Neural progenitor cell (in vitro differentiated cells): ENCODE measurements around the gene FMN1. TPM values are rescaled to one million over a fixed set of nuclear protein-coding genes. Genes with fewer than 3 reads are reported as not detected.

Experiments used
- DNase-seq: peaks from one replicate; pipeline ENCODE4 v3.0.0-alpha.2; 2016; ENCODE audit warnings: low spot score
- H2AFZ ChIP-seq: fragments of 200-600 bp; sonication (generic); replicated peaks from 2 replicates; pipeline ENCODE4 v1.6.1; 2016; ENCODE audit warnings: antibody characterized with exemption
- H3F3A ChIP-seq: fragments of 200-600 bp; sonication (generic); 2 replicates; pipeline ENCODE4 v1.6.1; 2016; ENCODE audit warnings: antibody characterized with exemption, low read depth
- H3K27ac ChIP-seq: fragments of 200-600 bp; sonication (generic); 2 replicates; pipeline ENCODE4 v1.5.1; 2016; ENCODE audit warnings: mild to moderate bottlenecking
- H3K27me3 ChIP-seq: fragments of 200-600 bp; sonication (generic); 2 replicates; pipeline ENCODE4 v1.6.1; 2016; ENCODE audit warnings: mild to moderate bottlenecking, moderate library complexity
- H3K36me3 ChIP-seq: fragments of 200-600 bp; sonication (generic); 2 replicates; pipeline ENCODE4 v1.5.1; 2016
- H3K4me1 ChIP-seq: fragments of 200-600 bp; sonication (generic); 2 replicates; pipeline ENCODE4 v1.6.1; 2016; ENCODE audit warnings: mixed run types
- H3K4me2 ChIP-seq: fragments of 200-600 bp; sonication (generic); 2 replicates; pipeline ENCODE4 v1.6.1; 2016
- H3K4me3 ChIP-seq: fragments of 200-600 bp; sonication (generic); 2 replicates; pipeline ENCODE4 v1.5.1; 2016
- H3K79me2 ChIP-seq: fragments of 200-600 bp; sonication (generic); 2 replicates; pipeline ENCODE4 v1.6.1; 2016; ENCODE audit warnings: low read depth
- H3K9ac ChIP-seq: fragments of 200-600 bp; sonication (generic); 2 replicates; pipeline ENCODE4 v1.6.1; 2016
- H3K9me3 ChIP-seq: fragments of 200-600 bp; sonication (generic); 2 replicates; pipeline ENCODE4 v1.5.1; 2016; ENCODE audit warnings: low read depth
- H4K20me1 ChIP-seq: fragments of 200-600 bp; sonication (generic); 2 replicates; pipeline ENCODE4 v1.6.1; 2016; ENCODE audit warnings: low read depth
- H3K27ac Mint-ChIP-seq: 3 replicates; pipeline ENCODE4 v1.8.0; 2021; ENCODE audit warnings: mixed read lengths
- H3K27me3 Mint-ChIP-seq: 2 replicates; pipeline ENCODE4 v1.8.0; 2022; ENCODE audit warnings: low read depth, mild to moderate bottlenecking, inconsistent platforms, moderate library complexity, mixed read lengths; ENCODE audit not compliant: insufficient read depth
- H3K36me3 Mint-ChIP-seq: 3 replicates; pipeline ENCODE4 v1.8.0; 2021; ENCODE audit warnings: mixed read lengths
- H3K4me1 Mint-ChIP-seq: 3 replicates; pipeline ENCODE4 v1.8.0; 2021; ENCODE audit warnings: mixed read lengths
- H3K4me3 Mint-ChIP-seq: 3 replicates; pipeline ENCODE4 v1.8.0; 2021; ENCODE audit warnings: mild to moderate bottlenecking, moderate library complexity, mixed read lengths
- H3K9me3 Mint-ChIP-seq: 3 replicates; pipeline ENCODE4 v1.8.0; 2020; ENCODE audit warnings: mixed read lengths
- EZH2 ChIP-seq: fragments of 200-600 bp; sonication (generic); IDR thresholded peaks from 2 replicates; pipeline ENCODE4 v1.6.1; 2017; ENCODE audit warnings: antibody characterized with exemption, mild to moderate bottlenecking, moderate library complexity
- EZH2phosphoT487 ChIP-seq: fragments of 200-600 bp; sonication (generic); IDR thresholded peaks from 2 replicates; pipeline ENCODE4 v1.6.1; 2017; ENCODE audit warnings: antibody characterized with exemption
- total RNA-seq: library from RNA; depleted of rRNA; stranded (reverse); fragments of >200 nt; gene quantifications from 2 replicates; pipeline ENCODE4 v1.2.3, GENCODE V29; 2015; ENCODE audit warnings: low replicate concordance
- TF ChIP-seq, protein P1 (sequence below): fragments of 200-600 bp; sonication (generic); IDR thresholded peaks from 2 replicates; pipeline ENCODE4 v1.5.1; 2017; ENCODE audit warnings: antibody characterized with exemption, mild to moderate bottlenecking

Gene FMN1
- total RNA-seq, 1 donor from 2014 or later: 5.7 TPM

GRCh38 chr15:33021806-33022389, 172.6 kb downstream of the FMN1 start:
- H3K27ac ChIP-seq: no peak overlapping the region
- H3K36me3 ChIP-seq: no peaks in the 10 kb centered on the region
- no peak overlapping the region for H3K4me2 ChIP-seq
- H3K4me1 Mint-ChIP-seq: peaks cover 25% of the 10 kb centered on the region
- H3K9ac ChIP-seq: no peak overlapping the region
- peaks cover 6% of the 10 kb centered on the region for H3K9me3 Mint-ChIP-seq
- peak; percentile 70 for DNase-seq
- TF ChIP-seq, protein P1, sequence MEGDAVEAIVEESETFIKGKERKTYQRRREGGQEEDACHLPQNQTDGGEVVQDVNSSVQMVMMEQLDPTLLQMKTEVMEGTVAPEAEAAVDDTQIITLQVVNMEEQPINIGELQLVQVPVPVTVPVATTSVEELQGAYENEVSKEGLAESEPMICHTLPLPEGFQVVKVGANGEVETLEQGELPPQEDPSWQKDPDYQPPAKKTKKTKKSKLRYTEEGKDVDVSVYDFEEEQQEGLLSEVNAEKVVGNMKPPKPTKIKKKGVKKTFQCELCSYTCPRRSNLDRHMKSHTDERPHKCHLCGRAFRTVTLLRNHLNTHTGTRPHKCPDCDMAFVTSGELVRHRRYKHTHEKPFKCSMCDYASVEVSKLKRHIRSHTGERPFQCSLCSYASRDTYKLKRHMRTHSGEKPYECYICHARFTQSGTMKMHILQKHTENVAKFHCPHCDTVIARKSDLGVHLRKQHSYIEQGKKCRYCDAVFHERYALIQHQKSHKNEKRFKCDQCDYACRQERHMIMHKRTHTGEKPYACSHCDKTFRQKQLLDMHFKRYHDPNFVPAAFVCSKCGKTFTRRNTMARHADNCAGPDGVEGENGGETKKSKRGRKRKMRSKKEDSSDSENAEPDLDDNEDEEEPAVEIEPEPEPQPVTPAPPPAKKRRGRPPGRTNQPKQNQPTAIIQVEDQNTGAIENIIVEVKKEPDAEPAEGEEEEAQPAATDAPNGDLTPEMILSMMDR: peak; percentile 78
- no peak for TF ChIP-seq EZH2phosphoT487
- H3F3A ChIP-seq: peaks cover 8% of the 10 kb centered on the region
- H3K4me3 ChIP-seq: no peak overlapping the region
- H3K9me3 ChIP-seq: no peaks in the 10 kb centered on the region
- H4K20me1 ChIP-seq: no peaks in the 10 kb centered on the region
- peak overlapping the region; percentile 73 for H2AFZ ChIP-seq
- H3K4me1 ChIP-seq: peaks cover 15% of the 10 kb centered on the region
- no peak overlapping the region for H3K27ac Mint-ChIP-seq
- no peak overlapping the region for H3K4me3 Mint-ChIP-seq
- H3K36me3 Mint-ChIP-seq: no peaks in the 10 kb centered on the region
- H3K27me3 ChIP-seq: no peaks in the 10 kb centered on the region
- no peaks in the 10 kb centered on the region for H3K27me3 Mint-ChIP-seq
- no peaks in the 10 kb centered on the region for H3K79me2 ChIP-seq

DNA sequence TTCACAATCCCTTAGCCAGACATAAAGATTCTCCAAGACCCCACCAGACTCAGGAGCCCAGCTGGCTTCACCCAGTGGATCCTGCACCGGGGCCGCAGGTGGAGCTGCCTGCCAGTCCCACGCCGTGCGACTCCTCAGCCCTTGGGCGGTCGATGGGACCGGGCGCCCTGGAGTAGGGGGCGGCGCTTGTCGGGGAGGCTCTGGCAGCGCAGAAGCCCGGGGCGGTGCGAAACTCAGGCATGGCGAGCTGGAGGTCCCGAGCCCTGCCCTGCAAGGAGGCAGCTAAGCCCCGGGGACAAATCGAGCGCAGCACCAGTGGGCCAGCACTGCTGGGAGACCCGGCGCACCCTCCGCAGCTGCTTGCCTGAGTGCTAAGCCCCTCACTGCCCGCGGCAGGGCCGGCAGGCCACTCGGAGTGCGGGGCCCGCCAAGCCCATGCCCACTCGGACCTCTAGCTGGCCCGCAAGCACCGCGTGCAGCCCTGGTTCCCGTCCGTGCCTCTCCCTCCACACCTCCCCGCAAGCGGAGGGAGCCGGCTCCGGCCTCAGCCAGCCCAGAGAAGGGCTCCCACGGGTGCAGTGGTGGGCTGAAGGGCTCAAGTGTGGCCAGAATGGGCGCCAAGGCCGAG, 175.0 kb downstream of the FMN1 start:
- no peaks in the 10 kb centered on the region for H3K27me3 Mint-ChIP-seq
- no peak overlapping the region for H3K4me2 ChIP-seq
- TF ChIP-seq EZH2: no peak
- TF ChIP-seq, protein P1: no peak
- H3K9me3 ChIP-seq: no peaks in the 10 kb centered on the region
- H3K36me3 ChIP-seq: no peaks in the 10 kb centered on the region
- H4K20me1 ChIP-seq: no peaks in the 10 kb centered on the region
- H3K9me3 Mint-ChIP-seq: peaks cover 6% of the 10 kb centered on the region
- no peak overlapping the region for H3K27ac Mint-ChIP-seq
- no peaks in the 10 kb centered on the region for H3K79me2 ChIP-seq
- H3F3A ChIP-seq: peaks cover 8% of the 10 kb centered on the region
- no peak overlapping the region for H3K9ac ChIP-seq
- no peak overlapping the region for H2AFZ ChIP-seq
- H3K27ac ChIP-seq: no peak overlapping the region
- H3K27me3 ChIP-seq: no peaks in the 10 kb centered on the region
- H3K4me1 ChIP-seq: peaks cover 15% of the 10 kb centered on the region
- H3K4me1 Mint-ChIP-seq: peaks cover 18% of the 10 kb centered on the region
- H3K4me3 ChIP-seq: no peak overlapping the region
- DNase-seq: no peak
- H3K4me3 Mint-ChIP-seq: no peak overlapping the region
- H3K36me3 Mint-ChIP-seq: no peaks in the 10 kb centered on the region

- Histone ChIP-seq H3K9ac (no peak overlapping the region), H3K9me3 (no peaks in the 10 kb centered on the region), H3F3A (no peaks in the 10 kb centered on the region), H3K4me3 (no peak overlapping the region), H3K4me1 (no peaks in the 10 kb centered on the region), H2AFZ (no peak overlapping the region), H3K79me2 (no peaks in the 10 kb centered on the region), H3K36me3 (no peaks in the 10 kb centered on the region), H3K27ac (no peak overlapping the region), H4K20me1 (no peaks in the 10 kb centered on the region), H3K4me2 (no peak overlapping the region), H3K27me3 (no peaks in the 10 kb centered on the region)
- H3K4me1 Mint-ChIP-seq: no peaks in the 10 kb centered on the region
- peaks cover 6% of the 10 kb centered on the region for H3K9me3 Mint-ChIP-seq
- H3K27me3 Mint-ChIP-seq: no peaks in the 10 kb centered on the region
- no peaks in the 10 kb centered on the region for H3K36me3 Mint-ChIP-seq
- H3K27ac Mint-ChIP-seq: no peak overlapping the region
- no peak for DNase-seq
- no peak overlapping the region for H3K4me3 Mint-ChIP-seq
- TF ChIP-seq EZH2 (no peak), EZH2phosphoT487 (no peak)
- TF ChIP-seq, protein P1: no peak
Observed at GRCh38 chr15:33016405-33017024, 178.0 kb downstream of the FMN1 start.
